HG03135 (cell line): ENCODE data around the gene ITGA8.
"Not testable (repeated sequence)": the region's sequence is repeated elsewhere in the genome, so short reads cannot be mapped to it uniquely, and the experiment has no call there.

ENCODE experiments used
- ATAC-seq: cut with Tn5 transposase; IDR thresholded peaks from one replicate; pipeline ENCODE4 v1.9.1; 2021; ENCODE audit warnings: mild to moderate bottlenecking, moderate library complexity; ENCODE audit not compliant: unreplicated experiment

ITGA8 gene

GRCh38 chr10:15515202-15515601, 204.5 kb downstream of the ITGA8 start:
- ATAC-seq = no peak

- no peak for ATAC-seq
Measured at GRCh38 chr10:15510963-15511362, 208.8 kb downstream of the ITGA8 start.

DNA sequence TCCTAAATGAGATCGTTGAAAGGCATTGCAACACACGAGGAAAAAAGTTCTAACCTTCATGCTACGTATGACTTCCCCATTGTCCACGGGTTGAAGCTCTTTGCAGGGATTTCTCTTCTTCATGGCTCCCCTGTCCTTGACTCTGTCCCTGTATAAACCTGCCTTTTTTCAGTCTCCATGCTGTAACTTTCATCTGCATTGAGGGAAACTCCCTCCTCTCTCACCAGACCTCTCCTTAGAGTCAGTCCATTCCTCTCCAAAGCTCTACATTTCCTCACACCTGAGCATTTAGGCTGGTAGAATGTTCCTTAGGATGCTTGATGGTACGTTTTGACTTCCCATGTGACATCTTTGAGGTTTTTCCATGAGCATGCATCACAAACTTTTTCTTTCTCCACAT, 214.4 kb downstream of the ITGA8 start:
- no peak for ATAC-seq

DNA sequence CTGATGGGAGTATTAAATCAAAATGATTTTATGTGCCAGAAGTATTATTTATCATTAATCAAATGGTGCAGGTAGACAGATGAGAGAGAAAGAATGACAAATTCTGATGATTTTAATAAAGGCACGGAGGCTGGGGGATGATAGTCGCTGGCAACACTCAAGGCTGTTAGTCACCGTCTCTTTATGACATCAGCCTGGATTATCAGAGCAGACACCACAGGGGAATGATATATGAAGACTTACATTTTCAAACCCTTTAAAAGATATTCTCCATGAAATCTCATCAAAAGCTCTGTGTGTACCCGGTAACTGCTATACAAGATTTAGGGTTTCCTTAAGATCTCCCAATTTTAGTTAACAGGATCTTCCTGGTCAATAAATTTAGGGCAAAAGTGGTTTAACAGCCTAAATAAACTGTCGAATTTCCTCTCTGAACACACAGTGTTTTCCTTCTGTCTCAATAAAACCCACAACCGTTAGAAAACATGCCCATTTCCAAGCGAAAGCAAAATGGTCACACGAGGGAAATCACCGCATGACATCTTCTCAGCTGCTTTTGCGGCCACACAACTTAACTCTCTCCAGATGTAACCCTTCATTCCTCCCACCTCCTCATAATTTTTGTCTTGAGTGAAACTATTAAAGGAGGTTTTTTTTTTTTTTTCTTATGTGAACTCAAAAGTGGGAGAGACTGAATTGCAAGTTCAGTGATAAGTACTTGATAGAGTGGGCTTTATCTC, 215.5 kb downstream of the ITGA8 start:
- ATAC-seq = no peak

DNA sequence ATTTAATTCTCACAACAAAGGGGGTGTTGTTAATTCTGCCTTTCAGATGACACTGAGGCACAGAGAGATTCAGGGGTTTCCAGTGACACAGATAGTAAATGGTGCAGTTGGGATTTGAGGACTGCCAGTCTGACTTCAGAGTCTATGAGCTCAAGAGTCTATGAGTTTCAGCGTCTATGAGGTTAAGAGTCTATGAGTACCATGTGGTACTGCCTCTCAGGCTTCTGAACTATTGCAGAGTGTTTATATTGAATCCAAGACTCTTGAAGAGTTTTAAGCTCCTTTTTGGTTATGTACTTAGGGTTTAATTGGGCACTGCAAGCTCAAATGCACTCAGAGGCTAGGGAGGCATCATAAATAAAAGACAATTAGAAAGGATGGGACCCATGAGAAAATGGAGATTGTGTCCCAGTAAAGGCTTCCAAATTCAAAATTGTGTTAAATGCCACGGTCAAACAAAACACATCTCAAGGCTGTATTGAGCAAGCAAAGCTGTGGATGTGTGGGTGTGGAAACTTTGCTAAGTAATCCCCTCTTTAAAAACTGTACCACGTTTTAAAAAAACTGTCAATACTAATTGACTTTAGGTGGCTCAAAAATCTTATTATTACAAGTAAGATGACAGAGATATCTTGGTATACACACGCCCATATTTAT, 224.7 kb downstream of the ITGA8 start:
- ATAC-seq = no peak

DNA sequence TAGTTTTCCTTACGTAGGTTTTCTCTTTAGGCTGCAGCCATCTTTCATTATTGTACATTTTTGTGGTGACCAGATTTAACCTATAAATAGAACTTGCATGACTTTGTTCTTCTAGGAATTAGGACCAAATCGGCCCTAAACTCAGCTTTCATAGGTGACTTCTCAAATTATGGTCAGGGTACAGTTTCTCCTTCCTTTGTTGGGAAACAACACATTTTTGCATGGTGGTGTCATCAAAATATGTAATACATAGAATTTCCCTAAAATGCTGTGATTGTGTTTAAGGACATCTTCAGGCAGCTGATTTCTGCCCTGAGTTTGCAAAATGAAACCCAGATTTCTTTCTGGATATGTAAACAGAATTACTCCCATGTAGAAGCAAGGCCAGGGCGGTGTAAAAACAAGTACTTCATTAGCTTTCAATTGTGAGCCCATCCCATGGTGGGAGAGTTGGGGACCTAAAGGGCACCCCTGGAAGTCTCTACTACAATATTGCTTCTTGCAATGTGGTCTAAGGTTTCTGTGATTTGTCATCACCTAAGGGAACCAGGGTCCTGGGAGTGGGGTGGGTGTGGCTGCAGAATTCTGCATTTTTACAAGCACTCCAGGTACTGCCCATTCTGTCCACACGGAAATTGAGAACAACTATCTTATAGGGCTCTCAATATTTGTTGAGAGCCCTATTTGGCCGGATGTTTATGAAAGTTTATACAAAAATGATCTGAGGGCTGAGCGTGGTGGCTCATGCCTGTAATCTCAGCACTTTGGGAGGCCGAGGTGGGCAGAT, 227.7 kb downstream of the ITGA8 start:
- no peak for ATAC-seq

GRCh38 chr10:15489431-15489830, 230.3 kb downstream of the ITGA8 start:
- ATAC-seq = no peak

GRCh38 chr10:15487376-15487775, 232.3 kb downstream of the ITGA8 start:
- ATAC-seq = no peak

- no peak for ATAC-seq
Measured at GRCh38 chr10:15486404-15486803, 233.3 kb downstream of the ITGA8 start.

GRCh38 chr10:15485684-15486316, 233.9 kb downstream of the ITGA8 start:
- ATAC-seq = no peak

- no peak for ATAC-seq
Measured at GRCh38 chr10:15485027-15485426, 234.7 kb downstream of the ITGA8 start.

- no peak for ATAC-seq
Measured at GRCh38 chr10:15484128-15484527, 235.6 kb downstream of the ITGA8 start.

- no peak for ATAC-seq
Measured at GRCh38 chr10:15483215-15484075, 236.3 kb downstream of the ITGA8 start.

DNA sequence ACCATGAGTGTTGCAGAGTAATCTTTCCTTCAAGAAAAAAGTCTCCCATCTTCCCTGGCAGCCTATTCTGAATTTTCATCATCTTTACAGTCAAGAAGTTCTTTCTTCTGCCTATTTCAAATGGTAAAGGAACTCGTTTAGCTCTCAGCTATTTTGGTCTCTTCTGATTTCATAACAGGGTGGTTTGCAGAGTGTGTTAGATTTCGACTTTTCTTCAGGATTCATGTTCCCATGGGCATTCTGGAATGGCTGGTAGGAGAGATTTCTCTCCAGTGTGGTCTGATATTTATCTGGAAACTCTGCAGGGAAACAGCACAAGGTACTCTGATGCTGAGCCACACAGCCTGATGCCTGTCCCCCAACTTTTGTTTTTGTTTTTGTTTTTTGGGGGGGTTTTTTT, 237.6 kb downstream of the ITGA8 start:
- no peak for ATAC-seq

GRCh38 chr10:15478950-15479349, 240.8 kb downstream of the ITGA8 start:
- ATAC-seq = no peak

- no peak for ATAC-seq
Measured at GRCh38 chr10:15478429-15478828, 241.3 kb downstream of the ITGA8 start.

- ATAC-seq = no peak
Measured at GRCh38 chr10:15476337-15476736, 243.4 kb downstream of the ITGA8 start.

- not testable (repeated sequence) for ATAC-seq
Measured at GRCh38 chr10:15475439-15475838, 244.3 kb downstream of the ITGA8 start.

DNA sequence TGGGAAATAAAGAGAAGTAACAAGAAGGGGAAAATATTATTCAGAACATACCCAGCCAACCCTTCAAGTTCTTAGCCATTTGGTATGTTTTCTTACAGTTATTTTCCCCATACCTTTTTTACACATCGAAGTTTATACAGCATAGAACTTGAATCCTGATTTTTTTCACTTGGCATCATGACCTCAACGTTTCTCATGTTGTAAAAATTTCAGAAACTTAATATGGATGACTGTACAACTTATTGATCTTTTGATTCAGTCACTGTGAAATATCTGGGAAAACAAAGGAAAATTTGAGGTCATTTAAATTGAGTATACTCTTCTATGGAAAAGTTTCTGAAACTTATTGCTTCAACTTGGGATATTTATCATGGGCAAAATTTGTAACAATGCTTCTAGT, 245.1 kb downstream of the ITGA8 start:
- ATAC-seq = no peak

- ATAC-seq = no peak
Measured at GRCh38 chr10:15473396-15473767, 246.3 kb downstream of the ITGA8 start.
